CD14-positive monocyte (primary cell): ENCODE measurements around the gene CDK7. TPM values are rescaled to one million over a fixed set of nuclear protein-coding genes. Genes with fewer than 3 reads are reported as not detected.

Experiments
- DNase-seq, 3 donors: peaks; one replicate each; pipeline ENCODE4 v3.0.0-alpha.2; 2011 to 2022
- H2AFZ ChIP-seq: 2 replicates; pipeline ENCODE4 v1.6.0; 2012; ENCODE audit warnings: mild to moderate bottlenecking, low read depth, low read length, inconsistent platforms; ENCODE audit not compliant: insufficient read depth, poor library complexity, severe bottlenecking
- H3K27ac ChIP-seq, 2 donors: 1 replicate in 1 of 2; 2 replicates in 1 of 2; pipeline ENCODE4 v1.5.1; 2012 to 2013; ENCODE audit warnings: low read length in 2 of 2, control low read depth in 1 of 2, inconsistent platforms in 1 of 2, low read depth in 1 of 2, mild to moderate bottlenecking in 1 of 2
- H3K27me3 ChIP-seq, 2 donors: one replicate each; pipeline versions ENCODE4 v1.6.0 to v1.6.1; 2011 to 2013; ENCODE audit warnings: low read length in 2 of 2; ENCODE audit not compliant: control insufficient read depth in 2 of 2, insufficient read depth in 2 of 2
- H3K36me3 ChIP-seq, 2 donors: replicated peaks in 1 of 2; 1 replicate in 1 of 2; 2 replicates in 1 of 2; pipeline versions ENCODE4 v1.5.1 to v1.6.1; 2012 to 2013; ENCODE audit warnings: low read length in 2 of 2, control low read depth in 1 of 2, inconsistent platforms in 1 of 2, mild to moderate bottlenecking in 1 of 2; ENCODE audit not compliant: insufficient read depth in 2 of 2, control insufficient read depth in 1 of 2
- H3K4me1 ChIP-seq, 2 donors: 1 replicate in 1 of 2; 2 replicates in 1 of 2; pipeline versions ENCODE4 v1.5.1 to v1.6.1; 2012 to 2013; ENCODE audit warnings: low read length in 2 of 2, control low read depth in 1 of 2, inconsistent platforms in 1 of 2, mild to moderate bottlenecking in 1 of 2, moderate library complexity in 1 of 2; ENCODE audit not compliant: insufficient read depth in 2 of 2, control insufficient read depth in 1 of 2
- H3K4me2 ChIP-seq: replicated peaks from 2 replicates; pipeline ENCODE3; 2012; ENCODE audit warnings: low read length, moderate library complexity, mild to moderate bottlenecking; ENCODE audit not compliant: poor library complexity, severe bottlenecking; ENCODE audit errors: extremely low read depth
- H3K4me3 ChIP-seq, 3 experiments: fragments of 200-600 bp in 1 of 3; sonication (generic) in 1 of 3; replicated peaks in 1 of 3; 1 replicate in 2 of 3; 2 replicates in 1 of 3; pipeline ENCODE4 v1.5.1; 2011 to 2013; ENCODE audit warnings: low read length in 3 of 3, mild to moderate bottlenecking in 3 of 3, control low read depth in 2 of 3, low read depth in 2 of 3, inconsistent platforms in 1 of 3, moderate library complexity in 1 of 3
- H3K79me2 ChIP-seq: 2 replicates; pipeline ENCODE4 v1.6.0; 2012; ENCODE audit warnings: mild to moderate bottlenecking, control low read depth, inconsistent platforms, low read length, moderate library complexity; ENCODE audit not compliant: insufficient read depth
- H3K9ac ChIP-seq: 2 replicates; pipeline ENCODE4 v1.6.0; 2017; ENCODE audit warnings: low read length, mild to moderate bottlenecking; ENCODE audit not compliant: insufficient read depth, poor library complexity, severe bottlenecking
- H3K9me3 ChIP-seq, 2 donors: replicated peaks in 1 of 2; 1 replicate in 1 of 2; 2 replicates in 1 of 2; pipeline versions ENCODE4 v1.5.1 to v1.6.1; 2012 to 2013; ENCODE audit warnings: low read length in 2 of 2, control low read depth in 1 of 2; ENCODE audit not compliant: control insufficient read depth in 1 of 2, insufficient read depth in 1 of 2
- H4K20me1 ChIP-seq: 2 replicates; pipeline ENCODE4 v1.6.0; 2012; ENCODE audit warnings: mild to moderate bottlenecking, low read length, control low read depth, moderate library complexity; ENCODE audit not compliant: insufficient read depth
- H3K27ac Mint-ChIP-seq, 7 donors: one replicate each; pipeline ENCODE4 v1.8.0; 2020; ENCODE audit warnings: mild to moderate bottlenecking in 7 of 7, mixed read lengths in 7 of 7, moderate library complexity in 6 of 7, inconsistent platforms in 2 of 7
- H3K27me3 Mint-ChIP-seq, 3 donors: one replicate each; pipeline ENCODE4 v1.8.0; 2021 to 2022; ENCODE audit warnings: low read depth in 3 of 3, mild to moderate bottlenecking in 3 of 3, mixed read lengths in 3 of 3, moderate library complexity in 3 of 3, inconsistent platforms in 1 of 3
- H3K36me3 Mint-ChIP-seq, 2 donors: one replicate each; pipeline ENCODE4 v1.8.0; 2020; ENCODE audit warnings: mixed read lengths in 2 of 2, inconsistent platforms in 1 of 2, mild to moderate bottlenecking in 1 of 2
- H3K4me1 Mint-ChIP-seq: one replicate; pipeline ENCODE4 v1.8.0; 2020; ENCODE audit warnings: mild to moderate bottlenecking, mixed read lengths
- H3K4me3 Mint-ChIP-seq, 2 donors: one replicate each; pipeline ENCODE4 v1.8.0; 2020; ENCODE audit warnings: mild to moderate bottlenecking in 2 of 2, mixed read lengths in 2 of 2, moderate library complexity in 1 of 2
- H3K9me3 Mint-ChIP-seq, 7 donors: one replicate each; pipeline ENCODE4 v1.8.0; 2020 to 2022; ENCODE audit warnings: mixed read lengths in 7 of 7, mild to moderate bottlenecking in 6 of 7, moderate library complexity in 6 of 7, inconsistent platforms in 2 of 7
- CTCF ChIP-seq: fragments of 200-600 bp; IDR thresholded peaks from one replicate; pipeline ENCODE4 v1.8.0; 2022; ENCODE audit warnings: antibody characterized with exemption, mild to moderate bottlenecking
- WGBS: methylation state at CpG from one replicate; pipeline ENCODE4 v1.1.5; 2013; ENCODE audit warnings: missing lambda C conversion rate; ENCODE audit not compliant: insufficient coverage; 5-methylcytosine and 5-hydroxymethylcytosine counted together
- intact Hi-C, 2 donors: fragments of 100-400 bp; cut with micrococcal nuclease; formaldehyde crosslinking; loops; one replicate each; pipeline versions ENCODE4 v1.15.0 to v1.15.1; 2023
- polyA plus RNA-seq, 3 donors: library from polyadenylated mRNA; depleted of rRNA in 1 of 3; unstranded in 2 of 3; stranded (reverse) in 1 of 3; fragments of 300-500 nt in 2 of 3; fragments of >200 nt in 1 of 3; fragmentation: Illumina TruSeq in 2 of 3; gene quantifications; 1 replicate in 2 of 3; 2 replicates in 1 of 3; pipeline ENCODE4 v1.2.3, GENCODE V29; 2012 to 2021

Gene CDK7
- polyA plus RNA-seq, 3 donors, result 12.4 to 20.4 (median 14.4) TPM

GRCh38 chr5:69315972-69316371 is 81.3 kb downstream of the CDK7 start:
- H3K36me3 ChIP-seq, result peaks cover 13 to 30% of the 10 kb centered on the region in 2 donors
- H3K9me3 Mint-ChIP-seq, result peaks cover 0 to 1% (median 0%) of the 10 kb centered on the region in 7 donors
- no peak overlapping the region for H3K4me3 ChIP-seq
- peak overlapping the region in 2 of 7 donors; percentile 48 to 72 for H3K27ac Mint-ChIP-seq
- H3K4me3 Mint-ChIP-seq, result no peak overlapping the region
- intact Hi-C loops, result no loop called here
- WGBS, result 100% methylated on average over 1 of the region's 1 CpG
- H3K4me1 ChIP-seq, result peaks cover 13 to 16% of the 10 kb centered on the region in 2 donors
- no peaks in the 10 kb centered on the region for H3K9me3 ChIP-seq
- no peaks in the 10 kb centered on the region for H3K27me3 ChIP-seq
- H3K79me2 ChIP-seq, result no peaks in the 10 kb centered on the region
- peaks cover 26% of the 10 kb centered on the region for H3K4me1 Mint-ChIP-seq
- no peak for TF ChIP-seq CTCF
- H3K9ac ChIP-seq, result no peak overlapping the region
- DNase-seq, result no peak
- H3K36me3 Mint-ChIP-seq, result peaks cover 35 to 46% of the 10 kb centered on the region in 2 donors
- peaks cover 0 to 2% (median 1%) of the 10 kb centered on the region in 3 donors for H3K27me3 Mint-ChIP-seq
- H3K27ac ChIP-seq, result peak overlapping the region in 1 of 2 donors; percentile 59
- H3K4me2 ChIP-seq, result no peak overlapping the region
- H4K20me1 ChIP-seq, result no peaks in the 10 kb centered on the region
- H2AFZ ChIP-seq, result no peak overlapping the region

GRCh38 chr5:69317391-69317790 is 82.7 kb downstream of the CDK7 start:
- H3K9me3 Mint-ChIP-seq, result peaks cover 0 to 2% (median 0%) of the 10 kb centered on the region in 7 donors
- Histone ChIP-seq H2AFZ (peak overlapping the region; percentile 60), H3K79me2 (no peaks in the 10 kb centered on the region), H3K4me1 (peaks cover 13 to 16% of the 10 kb centered on the region in 2 donors), H3K27ac (peak overlapping the region; percentile 46 to 59), H3K4me2 (peak overlapping the region; percentile 62), H3K27me3 (no peaks in the 10 kb centered on the region), H4K20me1 (no peaks in the 10 kb centered on the region), H3K9me3 (no peaks in the 10 kb centered on the region), H3K4me3 (peak overlapping the region; percentile 8 to 60 (median 40)), H3K36me3 (peaks cover 13 to 26% of the 10 kb centered on the region in 2 donors), H3K9ac (peak overlapping the region; percentile 12)
- peaks cover 30 to 41% of the 10 kb centered on the region in 2 donors for H3K36me3 Mint-ChIP-seq
- peak overlapping the region; percentile 50 to 87 (median 83) for H3K27ac Mint-ChIP-seq
- peaks cover 0 to 2% (median 1%) of the 10 kb centered on the region in 3 donors for H3K27me3 Mint-ChIP-seq
- intact Hi-C loops, result no loop called here
- H3K4me1 Mint-ChIP-seq, result peaks cover 25% of the 10 kb centered on the region
- no CpG with 5 or more reads among the region's 4 CpGs for WGBS
- peak; percentile 15 to 46 (median 17) for DNase-seq
- peak overlapping the region; percentile 62 to 80 for H3K4me3 Mint-ChIP-seq
- no peak for TF ChIP-seq CTCF
